Endothelial cell of umbilical vein (primary cell): ENCODE results near the gene TOX2. TPM values are rescaled to one million over a fixed set of nuclear protein-coding genes. Genes with fewer than 3 reads are reported as not detected.

Experiments
- BruUV-seq: library from RNA; stranded (reverse); fragments of 400-500 nt; replicated peaks from 2 replicates; lab custom pipeline; 2021; lab: Mats Ljungman, UMichigan
- CTCF ChIA-PET: fragments of 300-600, 350-600 bp; sonication (Branson Sonifier 250); formaldehyde crosslinking; loops from one replicate; lab custom pipeline; 2021; ENCODE audit warnings: antibody characterized with exemption, inconsistent platforms; lab: Charles Lee
- POLR2A ChIA-PET: fragments of 300-600, 350-600 bp; sonication (Branson Sonifier 250); formaldehyde crosslinking; loops from one replicate; lab custom pipeline; 2021; ENCODE audit warnings: antibody characterized with exemption, inconsistent platforms; lab: Charles Lee
- DNase-seq: peaks from one replicate; pipeline ENCODE4 v3.0.0-alpha.2; 2011; ENCODE audit warnings: low read depth, low spot score
- FAIRE-seq: peaks from 2 replicates; lab custom pipeline; 2011; peaks lifted over from hg19 to GRCh38; lab: Jason Lieb, UNC
- H2AFZ ChIP-seq: 2 replicates; pipeline ENCODE4 v1.6.0; 2012; ENCODE audit warnings: low read depth, low read length, control low read depth, inconsistent platforms
- H3K27ac ChIP-seq: 2 replicates; pipeline ENCODE4 v1.5.1; 2011; ENCODE audit warnings: low read depth, mild to moderate bottlenecking, control low read depth, low read length, moderate library complexity; ENCODE audit not compliant: insufficient read depth
- H3K27me3 ChIP-seq, 2 experiments: 2 replicates each; pipeline versions ENCODE4 v1.6.0 to v1.6.1; 2011; ENCODE audit warnings: low read length in 2 of 2, mixed read lengths in 1 of 2; ENCODE audit not compliant: control insufficient read depth in 2 of 2, insufficient read depth in 2 of 2
- H3K36me3 ChIP-seq, 2 experiments: 2 replicates in 1 of 2; 3 replicates in 1 of 2; pipeline ENCODE4 v1.5.1; 2011; ENCODE audit warnings: low read length in 2 of 2, mild to moderate bottlenecking in 1 of 2, moderate library complexity in 1 of 2; ENCODE audit not compliant: control insufficient read depth in 2 of 2, insufficient read depth in 2 of 2; ENCODE audit errors: extremely low read depth in 1 of 2
- H3K4me1 ChIP-seq: 3 replicates; pipeline ENCODE4 v1.5.1; 2011; ENCODE audit warnings: mild to moderate bottlenecking, low read length; ENCODE audit not compliant: control insufficient read depth, insufficient read depth; ENCODE audit errors: extremely low read depth
- H3K4me2 ChIP-seq: 2 replicates; pipeline ENCODE4 v1.6.1; 2011; ENCODE audit warnings: low read length, control low read depth, mixed read lengths; ENCODE audit not compliant: insufficient read depth
- H3K4me3 ChIP-seq, 3 experiments: fragments of 200-600 bp in 1 of 3; sonication (generic), shearing (Covaris generic) in 1 of 3; replicated peaks in 1 of 3; 2 replicates each; pipeline ENCODE4 v1.5.1; 2011 to 2016; ENCODE audit warnings: control low read depth in 3 of 3, low read length in 3 of 3, mild to moderate bottlenecking in 2 of 3, inconsistent platforms in 1 of 3, low read depth in 1 of 3, moderate library complexity in 1 of 3; ENCODE audit not compliant: insufficient read depth in 1 of 3
- H3K79me2 ChIP-seq: 2 replicates; pipeline ENCODE4 v1.6.0; 2012; ENCODE audit warnings: low read length, inconsistent platforms; ENCODE audit not compliant: control insufficient read depth, insufficient read depth
- H3K9ac ChIP-seq: replicated peaks from 2 replicates; pipeline ENCODE3; 2011; ENCODE audit warnings: low read length, control low read depth; ENCODE audit not compliant: insufficient read depth; ENCODE audit errors: extremely low read depth
- H3K9me1 ChIP-seq: replicated peaks from 3 replicates; pipeline ENCODE4 v1.6.0; 2011; ENCODE audit warnings: mild to moderate bottlenecking, low read length; ENCODE audit not compliant: control insufficient read depth, insufficient read depth; ENCODE audit errors: extremely low read depth
- H3K9me3 ChIP-seq: replicated peaks from 2 replicates; pipeline ENCODE4 v1.5.1; 2012; ENCODE audit warnings: low read length, inconsistent platforms; ENCODE audit not compliant: control insufficient read depth, insufficient read depth
- H4K20me1 ChIP-seq: replicated peaks from 2 replicates; pipeline ENCODE3; 2011; ENCODE audit warnings: mild to moderate bottlenecking, low read length; ENCODE audit not compliant: control insufficient read depth, insufficient read depth; ENCODE audit errors: extremely low read depth
- EZH2 ChIP-seq: IDR thresholded peaks from 2 replicates; pipeline ENCODE4 v1.6.1; 2012; ENCODE audit warnings: borderline replicate concordance, low read depth, mild to moderate bottlenecking, moderate library complexity, low read length, inconsistent platforms; ENCODE audit not compliant: severe bottlenecking
- FOS ChIP-seq: IDR thresholded peaks from 2 replicates; pipeline ENCODE4 v1.6.1; 2011; ENCODE audit warnings: mild to moderate bottlenecking, low read length, moderate library complexity, borderline replicate concordance; ENCODE audit not compliant: insufficient read depth
- GATA2 ChIP-seq: IDR thresholded peaks from 2 replicates; pipeline ENCODE4 v1.7.0; 2011; ENCODE audit warnings: low read depth, mild to moderate bottlenecking, moderate library complexity, mixed read lengths, low read length; ENCODE audit not compliant: insufficient read length, insufficient read depth
- JUN ChIP-seq: IDR thresholded peaks from 2 replicates; pipeline ENCODE4 v1.6.1; 2011; ENCODE audit warnings: borderline replicate concordance, low read depth; ENCODE audit not compliant: insufficient read length, insufficient read depth
- MAX ChIP-seq: IDR thresholded peaks from 2 replicates; pipeline ENCODE4 v1.6.1; 2011; ENCODE audit not compliant: insufficient read depth, insufficient read length
- MYC ChIP-seq: IDR thresholded peaks from one replicate; pipeline ENCODE4 v1.6.1; 2011; ENCODE audit warnings: mild to moderate bottlenecking, low read depth, low read length
- POLR2A ChIP-seq: IDR thresholded peaks from 2 replicates; pipeline ENCODE4 v1.6.1; 2012; ENCODE audit warnings: low read depth, mild to moderate bottlenecking, control low read depth, low read length
- POLR2AphosphoS5 ChIP-seq: IDR thresholded peaks from 2 replicates; pipeline ENCODE4 v1.6.1; 2012; ENCODE audit warnings: low read depth, mild to moderate bottlenecking, control low read depth, low read length, moderate library complexity; ENCODE audit not compliant: insufficient read depth
- dilution Hi-C: fragments of 300-500 bp; cut with MboI; formaldehyde crosslinking; loops from one replicate; pipeline ENCODE4 v1.15.0; 2019; ENCODE audit warnings: low sequenced_read_pairs; ENCODE audit not compliant: extremely low pct_ligation_motif_present
- intact Hi-C: fragments of 100-400 bp; cut with micrococcal nuclease; formaldehyde crosslinking; loops from one replicate; pipeline ENCODE4 v1.10.0; 2022
- polyA plus RNA-seq, 4 experiments: library from polyadenylated mRNA; depleted of rRNA in 3 of 4; stranded (reverse) in 3 of 4; unstranded in 1 of 4; fragments of >200 nt; gene quantifications; 2 replicates each; pipeline versions ENCODE4 v1.2.1 to v1.2.3, GENCODE V29; 2011 to 2012; ENCODE audit warnings: missing spikeins in 1 of 4
- total RNA-seq: library from RNA; stranded (reverse); gene quantifications from 2 replicates; pipeline ENCODE4 v1.2.3, GENCODE V29; 2021
- TF ChIP-seq, protein P1 (sequence below), 2 donors: IDR thresholded peaks; 1 replicate in 1 of 2; 2 replicates in 1 of 2; pipeline ENCODE4 v1.5.1; 2011; ENCODE audit warnings: low read length in 2 of 2, mild to moderate bottlenecking in 2 of 2, moderate library complexity in 2 of 2, control low read depth in 1 of 2, inconsistent platforms in 1 of 2, low read depth in 1 of 2; ENCODE audit not compliant: insufficient read depth in 1 of 2; ENCODE audit errors: extremely low read depth in 1 of 2

The TOX2 gene
- total and polyA plus RNA-seq, 2 donors (not counting 3 experiments of a cell fraction or from before 2014, with no cell fraction given), result 7.0 to 18.6 TPM

DNA sequence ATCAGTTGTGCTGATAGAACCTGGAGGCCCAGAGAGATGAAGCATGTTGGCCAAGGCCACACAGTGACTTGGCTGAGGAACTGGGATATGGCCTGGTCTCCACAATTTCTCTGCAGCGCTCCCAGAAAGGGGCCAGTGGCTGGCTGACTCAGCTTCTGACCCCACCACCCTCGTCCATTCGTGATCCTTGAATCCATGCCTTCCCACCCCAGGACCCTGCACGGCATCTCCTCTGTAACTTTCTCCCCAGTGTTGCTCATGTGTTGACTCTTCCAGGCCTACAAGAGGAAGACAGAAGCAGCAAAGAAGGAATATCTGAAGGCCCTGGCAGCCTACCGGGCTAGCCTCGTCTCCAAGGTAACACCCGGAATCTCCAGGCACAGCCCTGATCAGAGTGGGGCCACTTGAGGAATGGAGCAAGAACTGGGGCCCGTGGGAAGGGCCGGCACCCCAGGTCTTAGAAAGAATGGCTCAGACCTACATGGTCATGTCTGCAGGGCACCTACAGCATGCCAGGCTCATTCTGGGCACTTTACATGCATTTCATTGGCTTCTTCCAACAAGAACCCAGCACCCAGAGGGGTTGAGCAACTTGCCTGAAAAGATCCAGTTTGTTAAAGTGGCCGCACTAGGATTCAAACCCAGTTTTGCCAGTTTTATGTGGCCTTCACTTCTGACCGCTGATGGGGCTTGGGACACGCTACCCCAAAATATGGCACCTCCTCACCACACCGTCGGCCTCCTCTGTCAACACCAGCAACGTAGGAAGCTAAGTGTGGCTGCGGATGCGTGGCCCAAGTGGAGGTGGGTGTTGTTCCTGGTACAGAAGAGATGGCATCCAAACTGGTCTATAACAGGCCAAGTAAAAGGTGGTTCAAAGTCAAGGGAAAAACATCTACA, 150.1 kb downstream of the TOX2 start:
- intact Hi-C loops (no loop called here), dilution Hi-C loops (no loop called here)
- peaks cover 0 to 2% of the 10 kb centered on the region in 2 experiments for H3K27me3 ChIP-seq
- no peak overlapping the region for H2AFZ ChIP-seq
- no peaks in the 10 kb centered on the region for H3K79me2 ChIP-seq
- no peaks in the 10 kb centered on the region for H3K9me3 ChIP-seq
- ChIA-PET CTCF (interaction anchor here (0.7 kb wide), 1 partner anchor 16 kb away, joined by 3 read pairs; no protein-coding TSS in a partner anchor), POLR2A (no interaction called here)
- TF ChIP-seq POLR2A (no peak), POLR2AphosphoS5 (no peak), MAX (no peak), EZH2 (no peak), JUN (no peak), GATA2 (no peak), FOS (no peak), MYC (no peak)
- TF ChIP-seq, protein P1, sequence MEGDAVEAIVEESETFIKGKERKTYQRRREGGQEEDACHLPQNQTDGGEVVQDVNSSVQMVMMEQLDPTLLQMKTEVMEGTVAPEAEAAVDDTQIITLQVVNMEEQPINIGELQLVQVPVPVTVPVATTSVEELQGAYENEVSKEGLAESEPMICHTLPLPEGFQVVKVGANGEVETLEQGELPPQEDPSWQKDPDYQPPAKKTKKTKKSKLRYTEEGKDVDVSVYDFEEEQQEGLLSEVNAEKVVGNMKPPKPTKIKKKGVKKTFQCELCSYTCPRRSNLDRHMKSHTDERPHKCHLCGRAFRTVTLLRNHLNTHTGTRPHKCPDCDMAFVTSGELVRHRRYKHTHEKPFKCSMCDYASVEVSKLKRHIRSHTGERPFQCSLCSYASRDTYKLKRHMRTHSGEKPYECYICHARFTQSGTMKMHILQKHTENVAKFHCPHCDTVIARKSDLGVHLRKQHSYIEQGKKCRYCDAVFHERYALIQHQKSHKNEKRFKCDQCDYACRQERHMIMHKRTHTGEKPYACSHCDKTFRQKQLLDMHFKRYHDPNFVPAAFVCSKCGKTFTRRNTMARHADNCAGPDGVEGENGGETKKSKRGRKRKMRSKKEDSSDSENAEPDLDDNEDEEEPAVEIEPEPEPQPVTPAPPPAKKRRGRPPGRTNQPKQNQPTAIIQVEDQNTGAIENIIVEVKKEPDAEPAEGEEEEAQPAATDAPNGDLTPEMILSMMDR (IDR thresholded peaks at IDR 0.05; ENCODE audit: extremely low read depth in 1 of 2, insufficient read depth in 1 of 2, low read depth in 1 of 2, low read length in 2 of 2), result no peak
- H3K27ac ChIP-seq, result no peak overlapping the region
- FAIRE-seq (no peak), DNase-seq (no peak)
- H3K36me3 ChIP-seq, result no peaks in the 10 kb centered on the region
- no peak overlapping the region for H3K4me2 ChIP-seq
- H3K4me3 ChIP-seq, result no peak overlapping the region
- H4K20me1 ChIP-seq, result no peaks in the 10 kb centered on the region
- no peaks in the 10 kb centered on the region for H3K9me1 ChIP-seq
- H3K9ac ChIP-seq, result no peak overlapping the region
- no TSS peak for BruUV-seq
- no peaks in the 10 kb centered on the region for H3K4me1 ChIP-seq
